HG03066 (cell line): ENCODE results near the gene THG1L.
"Not testable (repeated sequence)": the region's sequence is repeated elsewhere in the genome, so short reads cannot be mapped to it uniquely, and the experiment has no call there.

ENCODE experiments used
- ATAC-seq: cut with Tn5 transposase; IDR thresholded peaks from one replicate; pipeline ENCODE4 v1.9.1; 2021; ENCODE audit warnings: low read depth; ENCODE audit not compliant: unreplicated experiment

THG1L gene

DNA sequence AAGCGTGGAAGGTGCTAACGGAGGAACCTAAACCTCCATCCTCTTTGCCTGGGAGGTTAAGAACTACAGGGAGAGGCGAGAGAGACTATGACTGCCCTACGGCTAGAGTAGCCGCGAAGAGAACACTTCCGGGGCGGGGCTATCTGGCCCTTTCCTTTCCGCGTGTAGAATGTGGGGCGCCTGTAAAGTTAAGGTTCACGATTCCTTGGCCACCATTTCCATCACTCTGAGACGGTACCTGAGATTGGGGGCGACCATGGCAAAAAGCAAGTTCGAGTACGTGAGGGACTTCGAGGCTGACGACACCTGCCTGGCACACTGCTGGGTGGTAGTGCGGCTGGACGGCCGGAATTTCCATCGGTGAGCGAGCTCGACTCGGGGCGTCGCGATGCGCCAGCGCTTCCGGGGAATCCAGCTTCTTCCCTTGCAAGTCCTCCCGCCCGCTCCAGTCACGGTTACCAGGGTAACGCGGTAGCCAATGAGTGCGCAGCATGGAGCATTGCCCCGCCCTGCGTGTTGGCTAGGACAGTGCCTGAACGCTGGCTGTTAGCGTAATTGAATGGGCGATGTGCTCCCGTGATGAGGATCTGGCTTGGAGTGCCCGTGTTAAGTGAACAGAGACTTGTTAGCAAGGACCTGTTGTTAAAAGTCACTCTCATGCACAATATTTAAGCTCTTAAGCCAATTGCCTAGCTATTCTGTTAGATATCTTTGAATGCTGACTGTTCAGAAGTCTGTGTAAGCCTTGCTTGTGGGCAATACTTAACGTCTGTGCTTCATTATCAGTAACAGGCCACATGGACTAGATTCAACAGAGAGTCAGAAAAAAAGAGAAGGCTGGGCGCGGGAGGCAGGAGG lies at the start of gene THG1L:
TSS of gene THG1L (plus strand) at position 149 of the 858 bp plus-strand sequence. CDS start at position 170, 21 bp downstream.
- ATAC-seq, result peak; percentile 92

GRCh38 chr5:157682257-157682656 lies 49.0 kb upstream of the THG1L start:
- no peak for ATAC-seq

DNA sequence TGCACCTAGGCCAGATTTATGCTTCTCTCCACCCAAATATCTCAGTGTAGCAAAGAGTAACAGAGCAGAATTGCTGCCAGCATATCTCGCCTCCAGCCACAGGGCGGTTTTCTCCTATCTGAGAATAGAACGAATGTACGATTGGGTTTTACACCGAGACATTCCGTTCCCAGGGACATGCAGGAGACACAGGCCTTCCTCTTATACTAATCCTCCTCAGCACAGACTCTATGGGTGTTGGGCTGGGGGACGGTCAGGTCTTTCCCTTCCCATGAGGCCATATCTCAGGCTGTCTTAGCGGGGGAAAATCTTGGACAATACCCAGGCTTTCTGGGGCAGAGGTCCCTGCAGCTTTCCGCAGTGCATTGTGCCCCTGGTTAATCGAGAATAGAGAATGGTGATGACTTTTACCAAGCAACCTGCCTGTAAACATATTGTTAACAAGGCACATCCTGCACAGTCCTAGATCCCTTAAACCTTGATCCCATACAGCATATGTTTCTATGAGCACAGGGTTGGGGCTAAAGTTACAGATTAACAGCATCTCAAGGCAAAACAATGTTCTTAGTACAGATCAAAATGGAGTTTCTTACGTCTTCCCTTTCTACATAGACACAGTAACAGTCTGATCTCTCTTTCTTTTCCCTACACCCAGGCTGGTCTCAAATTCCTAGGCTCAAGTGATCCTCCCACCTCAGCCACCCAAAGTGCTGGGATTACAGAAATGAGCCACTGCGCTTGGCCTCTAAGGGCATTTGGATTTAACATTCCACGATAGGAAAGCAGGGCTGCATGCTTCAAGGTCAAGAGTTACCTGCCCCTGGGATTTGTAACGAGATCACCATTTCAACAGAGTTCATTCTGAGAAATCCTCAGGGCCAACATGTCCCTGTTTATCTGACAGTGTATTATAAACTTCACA lies 44.7 kb upstream of the THG1L start:
- ATAC-seq, result not testable (repeated sequence)

GRCh38 chr5:157687198-157687554 lies 44.0 kb upstream of the THG1L start:
- ATAC-seq, result no peak

GRCh38 chr5:157689942-157690689 lies 41.1 kb upstream of the THG1L start:
- ATAC-seq, result no peak

DNA sequence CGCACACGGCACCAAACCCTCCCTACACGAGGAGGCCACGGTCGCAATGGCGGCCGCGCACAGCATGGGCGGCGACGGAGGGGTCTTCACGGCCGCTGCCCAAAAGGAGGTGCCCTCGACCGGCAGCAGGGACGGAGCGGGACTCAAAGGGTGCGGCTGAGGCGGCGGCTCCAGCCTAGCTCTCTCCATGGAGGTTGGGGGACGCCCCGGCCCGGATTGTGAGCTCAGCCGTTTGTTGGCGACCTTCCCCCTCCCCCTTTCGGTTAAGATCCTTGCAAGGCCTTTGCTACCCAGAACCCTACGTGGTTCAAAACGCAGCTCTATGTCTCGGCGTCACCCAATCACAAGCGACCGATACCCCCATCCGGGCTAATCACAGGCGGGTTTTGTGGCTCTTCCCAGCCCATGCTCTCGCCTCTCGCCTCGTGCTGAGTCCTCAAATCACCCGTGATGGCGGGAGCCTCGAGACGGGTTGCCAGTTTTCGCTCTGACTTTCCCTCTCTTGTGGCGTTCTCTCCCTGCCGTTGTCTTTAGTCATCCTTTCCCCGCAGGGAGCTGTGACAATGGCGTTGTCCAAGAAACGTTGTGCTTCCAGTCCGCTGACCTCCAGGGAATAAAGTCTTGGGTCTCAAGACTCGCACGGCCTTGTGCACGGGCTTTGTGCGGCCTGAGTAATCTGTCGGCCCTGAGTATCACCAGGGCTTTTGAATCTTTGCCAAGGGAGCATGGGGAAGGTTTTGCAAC lies 40.4 kb upstream of the THG1L start:
- no peak for ATAC-seq

DNA sequence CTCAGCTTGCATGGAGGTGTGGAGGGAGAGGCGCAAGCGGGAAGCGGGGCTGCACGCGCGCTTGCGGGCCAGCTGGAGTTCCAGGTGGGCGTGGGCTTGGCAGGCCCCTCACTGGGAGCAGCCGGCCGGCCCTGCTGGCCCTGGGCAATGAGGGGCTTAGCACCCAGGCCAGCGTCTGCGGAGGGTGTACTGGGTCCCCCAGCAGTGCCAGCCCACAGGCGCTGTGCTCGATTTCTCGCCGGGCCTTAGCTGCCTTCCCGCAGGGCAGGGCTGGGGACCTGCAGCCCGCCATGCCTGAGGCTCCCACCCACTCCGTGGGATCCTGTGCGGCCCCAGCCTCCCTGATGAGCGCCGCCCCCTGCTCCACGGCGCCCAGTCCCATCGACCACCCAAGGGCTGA lies 37.4 kb upstream of the THG1L start:
- ATAC-seq, result not testable (repeated sequence)

GRCh38 chr5:157696154-157696553 lies 35.1 kb upstream of the THG1L start:
- not testable (repeated sequence) for ATAC-seq

GRCh38 chr5:157698674-157699073 lies 32.5 kb upstream of the THG1L start:
- ATAC-seq, result not testable (repeated sequence)

DNA sequence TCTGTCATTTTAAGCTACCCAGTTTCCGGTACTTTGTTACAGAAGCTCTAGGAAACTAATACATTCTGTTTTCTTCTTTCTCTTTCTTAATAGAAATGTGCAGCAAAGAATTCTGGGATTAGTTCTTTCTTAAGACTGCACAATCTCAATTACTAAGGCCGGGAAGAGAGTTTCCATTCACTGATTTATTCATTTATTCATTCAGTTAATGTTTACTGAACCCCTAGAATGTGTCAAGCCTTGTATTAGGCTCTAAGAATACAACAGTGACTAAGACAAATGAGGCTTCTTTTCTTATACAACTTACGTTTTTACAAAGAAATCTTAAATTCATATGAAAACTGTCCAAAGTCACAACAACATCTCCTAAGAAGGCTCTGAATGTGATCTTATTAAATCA lies 27.5 kb upstream of the THG1L start:
- no peak for ATAC-seq

DNA sequence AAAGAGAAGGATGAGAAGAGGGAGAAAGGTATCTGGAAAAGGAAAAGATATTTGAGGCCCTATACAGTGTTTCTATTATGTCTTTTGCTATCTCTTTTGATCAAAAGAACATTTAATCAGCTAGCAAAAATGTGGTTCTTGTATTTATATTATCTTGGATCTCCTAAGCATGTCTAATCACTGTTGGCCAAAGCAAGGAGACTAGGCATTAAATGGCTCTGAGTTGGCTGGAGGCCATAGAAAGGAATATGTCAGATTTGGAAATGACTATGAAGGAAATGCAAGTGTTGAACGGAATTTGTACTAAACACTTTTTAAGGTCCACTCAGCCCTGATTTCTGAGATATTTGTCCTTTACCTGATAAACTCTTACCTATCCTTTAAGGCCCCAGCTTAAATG lies 22.4 kb upstream of the THG1L start:
- no peak for ATAC-seq

DNA sequence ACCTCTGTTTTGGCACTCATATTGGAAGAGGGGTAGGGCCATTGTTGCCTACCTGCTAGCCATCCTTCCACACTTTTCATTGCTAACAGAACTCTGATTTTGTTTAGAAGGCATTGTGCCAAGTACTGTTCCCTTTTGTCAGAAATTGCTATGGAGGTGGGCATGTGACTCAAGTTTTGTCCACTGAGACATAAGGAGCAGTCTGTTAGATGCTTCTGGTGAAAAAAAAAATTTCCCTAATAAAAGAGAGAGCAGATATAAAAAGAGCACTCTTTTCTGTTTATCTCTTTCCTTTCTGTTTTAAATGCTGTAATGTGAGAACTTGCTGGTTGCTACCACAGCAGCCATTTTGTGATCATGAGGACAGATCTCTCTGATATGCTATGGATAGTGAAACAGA lies 21.9 kb upstream of the THG1L start:
- ATAC-seq, result no peak

DNA sequence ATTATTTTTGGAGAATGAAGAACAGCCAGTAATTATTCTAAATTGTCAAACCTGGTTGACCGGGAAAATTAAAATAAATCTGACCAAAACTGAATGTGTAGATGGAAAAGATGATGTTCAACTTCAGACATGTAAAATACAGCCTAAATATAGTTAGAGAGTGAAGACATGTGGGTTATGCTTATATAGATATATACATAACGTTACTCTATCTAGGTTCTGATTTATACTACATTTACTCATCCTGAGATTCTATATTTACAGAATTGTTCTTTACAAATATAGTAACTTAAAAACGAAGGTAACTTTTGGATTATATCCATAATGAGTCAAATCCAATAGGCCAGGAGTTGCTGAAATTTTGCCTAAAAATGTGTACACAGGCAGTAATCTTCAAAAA lies 20.8 kb upstream of the THG1L start:
- ATAC-seq, result no peak

DNA sequence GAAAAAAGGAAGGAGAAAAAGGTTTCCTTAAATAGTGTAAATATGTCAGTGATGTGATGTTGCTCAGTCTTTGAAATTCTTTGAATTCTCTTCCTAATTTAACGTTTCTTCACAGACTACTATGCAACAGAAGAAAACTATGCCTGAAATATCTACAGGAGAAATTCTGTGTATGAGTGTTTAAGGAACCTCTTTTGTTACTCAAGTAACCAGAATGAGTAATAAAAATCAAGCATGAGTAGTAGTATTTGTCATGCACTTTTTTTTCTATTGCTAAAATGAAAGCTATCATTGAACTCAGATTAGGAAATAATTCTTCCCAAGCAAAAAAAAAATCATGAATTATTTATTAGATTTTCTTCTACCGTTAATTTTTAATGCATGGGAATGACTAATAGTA lies 20.3 kb upstream of the THG1L start:
- no peak for ATAC-seq

- ATAC-seq, result no peak
These were observed 17.2 kb upstream of the THG1L start for GRCh38 chr5:157713830-157714595.

DNA sequence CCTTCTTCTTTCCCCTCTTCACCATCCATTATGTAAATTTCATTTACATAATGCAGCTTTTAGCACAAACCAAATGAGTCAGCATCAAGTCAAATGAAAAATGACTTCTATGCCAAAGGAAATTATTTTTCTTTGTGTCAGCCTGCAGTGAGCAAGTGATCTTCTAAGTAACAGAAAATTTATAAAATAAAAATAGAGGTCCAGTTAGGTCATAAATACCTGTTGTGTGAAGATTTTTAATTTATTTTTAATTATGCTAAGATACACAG lies 16.7 kb upstream of the THG1L start:
- ATAC-seq, result no peak

- peak; percentile 76 for ATAC-seq
These were observed 12.7 kb upstream of the THG1L start for GRCh38 chr5:157718519-157718918.

- ATAC-seq, result no peak
These were observed 12.0 kb upstream of the THG1L start for GRCh38 chr5:157719245-157719644.

DNA sequence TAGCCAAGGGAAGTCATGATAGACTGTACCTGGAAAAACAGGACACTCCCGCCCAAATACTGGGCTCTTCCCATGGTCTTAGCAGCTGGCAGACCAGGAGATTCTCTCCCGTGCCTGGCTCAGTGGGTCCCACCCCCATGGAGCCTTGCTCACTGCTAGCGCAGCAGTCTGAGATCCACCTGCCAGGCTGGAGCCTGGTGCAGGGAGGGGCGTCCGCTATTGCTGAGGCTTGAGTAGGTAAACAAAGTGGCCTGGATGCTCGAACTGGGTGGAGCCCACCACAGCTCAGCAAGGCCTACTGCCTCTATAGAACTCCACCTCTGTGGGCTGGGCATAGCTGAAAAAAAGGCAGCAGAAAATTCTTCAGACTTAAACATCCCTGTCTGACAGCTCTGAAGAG lies 10.1 kb upstream of the THG1L start:
- no peak for ATAC-seq

- not testable (repeated sequence) for ATAC-seq
These were observed 8.3 kb upstream of the THG1L start for GRCh38 chr5:157722895-157723294.
